GM18951 (cell line): ENCODE measurements around the gene HOXB13.

Experiments
- POLR2A ChIP-seq: IDR thresholded peaks from 4 replicates; pipeline ENCODE4 v1.6.1; 2011; ENCODE audit warnings: mild to moderate bottlenecking; ENCODE audit not compliant: insufficient read length, insufficient read depth; ENCODE audit errors: extremely low read depth
- in situ Hi-C: fragments of 300-500 bp; cut with MboI; formaldehyde crosslinking; loops from one replicate; pipeline ENCODE4 v1.12.0; 2022; ENCODE audit warnings: low sequenced_read_pairs, mixed read lengths, inconsistent platforms; ENCODE audit not compliant: unreplicated experiment

HOXB13 gene

DNA sequence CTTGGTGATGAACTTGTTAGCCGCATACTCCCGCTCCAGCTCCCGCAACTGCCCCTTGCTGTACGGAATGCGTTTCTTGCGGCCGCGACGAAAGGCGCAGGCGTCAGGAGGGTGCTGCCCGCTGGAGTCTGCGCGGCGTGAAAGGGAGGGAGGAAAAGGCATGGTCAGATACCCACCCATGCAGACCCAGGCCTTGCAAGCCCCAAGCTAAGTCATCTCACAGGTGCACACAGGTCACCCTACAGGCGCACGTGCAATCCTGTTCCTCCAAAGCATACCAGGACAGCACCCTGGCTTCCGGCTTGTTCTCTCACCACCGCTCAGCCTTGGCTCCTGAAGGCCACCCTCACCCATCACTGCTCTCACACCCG is 1.6 kb downstream of the HOXB13 start:
- no peak for TF ChIP-seq POLR2A
- in situ Hi-C loops: loop anchor here (10.0 kb wide), 1 partner anchor 158 kb away; no protein-coding TSS in a partner anchor

DNA sequence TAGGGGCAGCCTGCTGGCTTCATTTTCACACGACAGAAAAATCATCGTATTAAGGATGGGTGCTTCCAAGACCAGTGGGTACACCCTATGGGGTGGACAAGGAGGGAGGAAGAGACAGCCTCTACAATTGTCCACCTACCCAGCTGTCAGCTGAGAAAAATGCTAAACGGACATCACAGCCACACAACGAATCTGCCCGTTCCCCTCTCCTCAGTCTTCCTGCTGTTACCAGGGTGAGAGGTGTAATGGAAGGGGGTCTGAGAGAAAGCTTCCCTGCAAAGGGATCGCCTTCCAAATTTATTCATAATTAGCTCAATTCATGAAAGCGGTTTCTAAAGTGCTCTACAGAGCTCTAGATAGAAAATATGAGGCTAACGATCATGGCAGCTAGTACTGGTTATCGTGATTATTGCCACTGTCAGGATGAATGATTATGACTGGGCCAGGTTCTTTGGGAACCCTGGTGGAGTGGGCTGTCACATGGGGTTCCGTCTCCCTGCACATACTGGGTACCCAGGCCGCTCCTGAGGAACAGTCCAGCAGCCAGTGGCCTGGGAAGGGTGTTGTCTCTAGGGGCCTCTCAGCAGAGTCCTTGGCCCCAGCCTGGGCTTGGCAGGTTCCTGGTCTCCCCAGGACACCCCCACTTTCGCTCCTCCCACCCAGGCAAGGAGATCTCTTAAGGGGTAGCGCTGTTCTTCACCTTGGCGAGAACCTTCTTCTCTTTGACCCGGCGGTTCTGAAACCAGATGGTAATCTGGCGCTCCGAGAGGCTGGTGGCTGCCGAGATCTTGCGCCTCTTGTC is 2.2 kb downstream of the HOXB13 start:
- in situ Hi-C loops: loop anchor here (10.0 kb wide), 1 partner anchor 158 kb away; no protein-coding TSS in a partner anchor
- no peak for TF ChIP-seq POLR2A

DNA sequence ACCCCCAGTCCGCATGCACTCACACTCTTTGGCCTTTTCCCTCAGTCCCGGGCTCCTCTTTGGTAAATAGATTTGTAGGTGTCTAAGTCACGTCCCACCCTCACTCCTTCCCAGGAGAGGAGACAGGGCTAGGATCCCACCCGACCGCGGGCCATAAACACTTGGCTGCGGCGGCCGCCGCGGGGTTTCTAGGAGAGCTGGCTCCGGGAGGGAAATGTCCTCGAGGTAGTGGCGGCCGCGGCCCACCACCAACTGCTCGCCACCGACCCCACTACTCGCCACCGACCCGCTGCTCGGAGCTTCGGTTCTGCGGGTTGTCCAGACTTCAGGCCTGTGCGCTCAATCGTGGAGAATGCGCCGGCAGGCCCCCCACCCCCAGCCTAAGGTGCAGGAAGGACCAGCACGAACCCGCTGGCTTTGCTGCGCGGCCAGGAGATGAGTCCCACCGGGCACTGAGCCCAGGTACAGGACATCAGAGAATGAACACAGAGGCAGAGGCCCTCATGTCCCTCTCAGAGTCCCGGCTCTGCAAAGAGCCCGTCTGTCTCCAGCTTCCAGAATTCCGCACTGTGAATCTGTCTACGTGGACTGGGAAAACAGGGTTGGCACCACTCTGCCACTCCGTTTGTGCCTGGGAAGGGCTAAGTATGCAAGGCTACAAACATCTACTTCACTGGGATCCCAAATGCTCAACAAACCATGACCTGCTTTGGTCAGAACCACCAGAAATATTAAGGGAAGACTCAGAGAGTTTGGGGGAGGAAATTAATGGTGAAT is 3.1 kb downstream of the HOXB13 start:
- TF ChIP-seq POLR2A: no peak
- in situ Hi-C loops: loop anchor here (10.0 kb wide), 1 partner anchor 159 kb away; no protein-coding TSS in a partner anchor

DNA sequence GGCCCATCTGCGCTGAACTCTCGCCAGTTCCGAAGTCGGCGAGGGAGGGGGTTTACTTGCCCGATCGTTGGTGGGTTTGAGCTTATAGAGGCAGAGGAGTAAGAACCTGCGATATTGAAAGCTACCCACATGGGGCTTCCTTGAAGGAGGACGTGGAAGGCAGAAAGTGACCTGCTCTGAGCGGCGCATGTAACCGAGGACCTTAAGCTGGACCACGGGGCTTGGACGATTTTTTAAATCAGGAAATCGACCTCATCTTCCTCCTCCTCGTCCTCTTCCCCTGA is 3.6 kb downstream of the HOXB13 start:
- in situ Hi-C loops: loop anchor here (10.0 kb wide), 1 partner anchor 160 kb away; no protein-coding TSS in a partner anchor
- TF ChIP-seq POLR2A: no peak

DNA sequence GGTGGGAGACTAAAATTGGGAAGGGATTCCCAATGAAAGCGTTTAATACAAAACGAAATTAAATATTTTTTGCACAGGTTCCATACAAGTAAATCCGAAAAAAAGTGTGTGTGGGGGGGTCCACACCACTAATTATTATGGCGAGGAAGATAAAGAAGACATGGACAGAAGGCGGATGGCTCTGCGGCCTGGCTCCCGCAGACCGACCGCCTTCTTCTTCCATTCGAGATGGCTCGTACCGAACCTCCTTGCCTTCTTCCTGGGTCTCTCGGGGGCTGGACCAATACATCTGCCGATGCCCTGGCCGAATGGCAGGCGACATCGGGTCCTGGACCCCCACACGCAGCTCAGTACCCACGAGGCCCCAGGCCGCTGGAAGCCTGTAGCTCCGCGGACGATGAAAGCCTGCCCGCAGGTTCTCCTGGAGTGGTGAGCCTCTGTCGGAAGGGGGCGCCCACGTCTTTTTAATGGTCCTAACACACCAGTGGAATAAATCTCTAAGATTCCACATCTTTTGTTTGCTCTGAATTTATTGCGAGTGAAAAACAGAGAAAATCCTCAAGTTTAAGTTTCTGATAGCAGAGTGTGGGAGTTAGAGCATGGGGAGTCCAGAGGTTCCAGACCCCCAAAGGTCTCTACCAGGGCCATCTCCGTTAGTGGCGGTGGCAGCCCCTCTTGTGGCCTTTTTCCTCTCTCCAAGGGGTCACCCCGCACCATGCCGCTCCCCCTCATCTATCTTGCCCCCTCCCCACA is 4.1 kb downstream of the HOXB13 start:
- TF ChIP-seq POLR2A: no peak
- in situ Hi-C loops: loop anchor here (10.0 kb wide), 1 partner anchor 160 kb away; no protein-coding TSS in a partner anchor

DNA sequence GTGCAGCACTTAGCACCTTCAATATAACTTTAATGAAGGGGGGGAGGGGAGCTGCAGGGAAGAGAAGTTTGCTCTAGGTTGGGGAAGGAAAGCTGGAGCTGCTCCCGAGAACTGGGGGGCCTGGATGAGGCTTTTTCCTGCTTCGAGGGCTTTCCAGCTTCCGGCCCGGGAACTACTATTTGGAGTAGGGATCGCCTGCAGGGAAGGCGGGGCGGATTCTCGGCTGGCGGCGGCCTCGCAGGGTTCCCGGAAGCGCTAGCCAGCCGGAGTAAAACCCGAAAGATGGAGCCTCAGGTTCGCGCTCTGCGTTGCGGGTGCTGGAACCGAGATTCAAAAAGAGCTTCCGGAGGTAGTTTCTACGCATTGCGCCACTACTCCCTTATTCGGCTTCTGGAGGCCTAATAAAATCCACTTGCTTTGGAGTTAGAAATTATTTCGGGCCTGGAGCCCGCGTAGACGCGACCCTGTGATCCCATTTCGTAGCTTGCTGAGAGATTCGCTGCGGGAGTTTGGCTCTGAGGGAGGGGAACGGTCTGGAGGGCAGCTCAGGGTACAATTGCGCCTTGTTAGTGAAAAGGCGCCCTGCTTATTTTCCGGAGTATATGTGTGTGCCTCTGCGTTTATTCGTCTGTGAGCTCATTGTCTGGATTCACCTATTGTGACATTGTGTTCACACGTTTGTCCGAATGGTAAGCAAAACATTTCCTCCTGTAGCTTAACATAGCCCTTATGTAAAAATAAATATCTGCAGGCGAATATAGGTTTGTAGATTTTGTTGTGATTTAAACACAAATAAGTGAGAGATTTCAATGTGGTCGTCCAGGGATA is 4.9 kb downstream of the HOXB13 start:
- in situ Hi-C loops: loop anchor here (10.0 kb wide), 1 partner anchor 161 kb away; no protein-coding TSS in a partner anchor
- no peak for TF ChIP-seq POLR2A

DNA sequence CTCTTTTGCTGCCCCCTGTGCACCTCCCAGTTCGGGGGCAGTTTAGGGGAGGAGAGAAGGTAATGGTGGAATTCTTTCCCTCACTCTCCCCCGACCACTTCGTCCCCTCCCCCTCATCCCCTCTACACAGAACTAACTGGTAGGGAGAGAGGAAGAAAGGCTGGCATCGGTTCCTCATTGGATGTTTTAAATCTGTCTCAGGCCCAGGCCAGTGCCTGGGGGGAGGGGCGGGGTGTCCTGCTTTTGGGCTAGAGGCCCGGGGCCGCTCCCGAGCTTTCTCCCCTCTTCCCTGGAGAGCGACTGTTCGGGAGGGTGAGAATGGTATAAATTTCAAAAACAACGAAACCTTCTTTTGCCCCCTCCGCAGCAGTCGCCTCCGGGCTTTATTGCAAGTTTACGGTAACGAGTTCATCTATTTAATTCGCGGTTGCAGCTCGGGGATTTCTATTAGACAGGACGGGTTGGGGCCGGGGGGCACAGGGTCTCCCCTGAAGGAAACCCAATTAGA is 5.6 kb downstream of the HOXB13 start, which contains the start of gene PRAC2:
TSS of gene PRAC2 (plus strand) at position 271 of the 508 bp plus-strand sequence. CDS start 1,226 bp downstream, outside the sequence.
- in situ Hi-C loops: loop anchor here (10.0 kb wide), 1 partner anchor 162 kb away; no protein-coding TSS in a partner anchor
- no peak for TF ChIP-seq POLR2A

DNA sequence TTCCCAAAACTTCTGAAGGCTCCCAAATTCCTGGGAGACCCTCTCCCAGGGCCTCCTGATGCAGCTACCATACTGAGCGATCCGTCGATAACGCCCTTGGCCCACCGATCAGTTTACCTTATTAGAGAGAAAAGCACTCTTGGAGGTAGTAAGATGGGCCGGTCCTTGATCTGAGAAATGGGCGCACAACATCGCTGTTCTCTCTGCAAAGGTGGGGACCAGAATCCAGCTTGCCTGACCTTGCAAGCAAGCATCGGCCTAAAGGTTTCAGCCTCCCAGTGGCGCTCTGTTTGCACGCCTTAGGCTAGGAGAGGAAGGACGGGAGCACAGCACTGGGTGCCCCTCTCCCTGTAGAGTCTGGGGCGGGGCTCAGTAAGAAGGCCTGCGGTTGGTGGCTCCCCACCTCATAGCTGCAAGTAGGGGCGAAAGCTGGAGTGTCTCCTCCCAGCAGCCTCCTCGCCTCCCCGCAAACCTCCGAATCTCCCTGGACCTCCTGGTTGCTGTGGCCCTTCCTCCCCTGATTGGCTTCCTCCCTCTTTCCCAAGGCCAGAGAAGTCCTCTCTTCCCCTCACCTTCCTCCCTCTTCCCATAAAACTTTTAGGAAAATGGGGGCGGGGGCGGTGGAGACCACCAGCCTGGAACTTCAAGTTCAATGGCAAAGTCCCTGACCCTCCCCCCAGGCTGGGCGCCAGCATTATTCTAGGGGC is 6.2 kb downstream of the HOXB13 start, which contains the start of gene PRAC1:
TSS of gene PRAC1 (minus strand) at position 318 of the 707 bp plus-strand sequence. CDS start at position 192, 126 bp downstream.
- no peak for TF ChIP-seq POLR2A
- in situ Hi-C loops: loop anchor here (10.0 kb wide), 1 partner anchor 162 kb away; no protein-coding TSS in a partner anchor

DNA sequence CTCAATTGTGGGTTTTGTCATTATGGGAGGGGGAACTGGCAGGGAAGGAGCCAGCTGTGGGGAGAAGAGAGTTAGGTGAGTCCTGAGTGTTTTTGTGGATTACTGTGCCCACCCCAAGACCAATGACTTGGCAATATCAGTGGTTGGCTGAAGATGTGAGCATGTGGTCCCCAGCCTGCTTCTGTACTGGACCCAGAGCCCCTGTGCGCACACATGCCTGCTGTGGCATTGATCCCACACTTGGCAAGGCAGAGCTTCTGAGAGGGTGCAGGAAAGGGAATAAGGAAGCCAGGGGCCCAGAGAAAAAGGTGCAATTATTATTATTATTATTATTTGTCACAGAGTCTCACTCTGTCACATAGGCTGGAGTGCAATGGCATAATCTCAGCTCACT is 7.5 kb downstream of the HOXB13 start:
- TF ChIP-seq POLR2A: no peak
- in situ Hi-C loops: loop anchor here (10.0 kb wide), 1 partner anchor 164 kb away; no protein-coding TSS in a partner anchor

DNA sequence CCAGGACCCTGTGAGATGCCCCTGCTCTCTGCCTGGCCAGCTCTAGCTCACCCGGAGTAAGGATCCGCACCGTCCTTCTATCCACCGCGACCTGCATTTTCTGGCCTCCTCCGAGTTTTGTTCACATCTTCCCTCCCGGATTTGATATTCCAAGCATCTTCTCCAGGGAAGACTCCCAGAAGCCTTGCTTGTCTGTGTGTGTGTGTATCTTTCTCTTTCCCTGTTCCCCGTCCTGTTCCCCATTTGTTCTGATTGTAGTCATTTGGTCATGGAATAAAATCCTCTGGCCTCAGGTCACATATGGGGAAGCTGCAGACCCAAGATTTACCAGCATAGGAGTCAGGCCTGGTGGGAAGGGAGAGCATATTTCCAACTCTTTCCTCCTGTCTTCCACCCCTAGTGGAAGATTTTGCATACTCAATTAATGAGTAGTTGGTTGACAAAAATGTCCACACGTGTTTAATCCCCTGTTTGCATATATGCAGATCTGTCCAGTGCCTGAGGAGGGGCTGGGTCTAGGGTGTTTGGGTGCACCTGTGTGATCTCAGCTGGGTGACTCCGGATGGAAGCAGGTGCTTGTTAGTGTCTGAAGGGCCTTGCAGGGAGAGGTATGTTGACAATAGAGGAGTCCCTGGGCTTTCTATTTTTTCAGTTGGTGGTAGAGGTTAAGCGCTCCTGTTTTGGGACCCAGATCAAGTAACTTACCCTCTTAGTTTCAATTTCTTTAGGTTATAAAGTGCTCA is 8.1 kb downstream of the HOXB13 start:
- in situ Hi-C loops: loop anchor here (10.0 kb wide), 1 partner anchor 164 kb away; no protein-coding TSS in a partner anchor

DNA sequence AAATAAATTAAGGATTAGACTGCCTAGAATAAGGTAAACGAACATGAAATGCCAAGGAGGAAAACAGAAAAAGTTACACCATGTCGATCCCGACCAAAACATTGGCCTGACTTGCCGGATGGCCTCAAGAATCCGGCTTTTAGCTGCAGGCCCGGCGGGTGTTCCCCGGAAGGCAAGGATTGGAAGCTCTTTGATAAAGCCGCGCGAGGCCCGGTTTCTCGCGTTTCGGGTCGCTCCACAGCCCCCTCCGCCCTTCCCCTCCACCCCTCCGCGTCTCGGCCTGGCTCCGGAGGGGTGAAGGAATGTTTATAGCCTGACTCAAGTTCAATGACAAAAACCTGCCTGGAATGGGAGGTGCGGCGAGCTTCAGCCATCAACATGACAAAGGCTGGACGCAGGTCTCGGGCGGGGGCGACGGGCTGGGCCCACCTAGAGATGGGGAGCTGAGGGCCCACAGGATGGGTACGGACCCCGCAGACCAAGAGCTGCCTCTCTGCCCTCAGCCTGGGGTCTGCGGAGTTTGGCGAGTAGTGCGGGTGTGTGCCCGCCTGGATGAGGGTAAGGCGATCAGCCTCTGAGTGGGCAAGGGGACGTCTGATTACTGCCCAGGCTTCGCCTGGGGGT is 8.8 kb downstream of the HOXB13 start:
- TF ChIP-seq POLR2A: no peak
- in situ Hi-C loops: loop anchor here (10.0 kb wide), 1 partner anchor 165 kb away; no protein-coding TSS in a partner anchor

More for the DNA sequence above, 8.1 kb downstream of the HOXB13 start:
- no peak for TF ChIP-seq POLR2A
